Measurements from ENCODE around the gene ERCC2.
"Not testable (repeated sequence)": the region's sequence is repeated elsewhere in the genome, so short reads cannot be mapped to it uniquely, and the experiment has no call there.

ERCC2 gene

GRCh38 chr19:45370410-45371204 is at the start of gene ERCC2:
Gene ERCC2 (minus strand): TSS chr19:45370573. CDS start chr19:45370540, 33 bp downstream.
- peak; percentile 99 for DNase-seq

DNA sequence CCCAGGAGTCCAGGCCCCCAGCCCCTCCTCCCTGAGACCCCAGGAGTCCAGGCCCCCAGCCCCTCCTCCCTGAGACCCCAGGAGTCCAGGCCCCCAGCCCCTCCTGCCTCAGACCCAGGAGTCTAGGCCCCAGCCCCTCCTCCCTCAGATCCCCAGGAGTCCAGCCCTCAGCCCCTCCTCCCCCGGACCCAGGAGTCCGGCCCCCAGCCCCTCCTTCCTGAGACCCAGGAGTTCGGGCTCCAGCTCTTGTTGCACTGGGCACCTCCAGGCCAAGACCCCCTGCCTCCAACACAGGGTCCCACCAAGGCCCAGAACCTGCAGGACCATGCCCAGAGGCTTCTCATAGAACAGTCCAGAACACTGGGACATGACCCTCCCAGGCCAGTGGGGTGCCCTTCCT is 49.5 kb upstream of the ERCC2 start:
- DNase-seq: no peak

DNA sequence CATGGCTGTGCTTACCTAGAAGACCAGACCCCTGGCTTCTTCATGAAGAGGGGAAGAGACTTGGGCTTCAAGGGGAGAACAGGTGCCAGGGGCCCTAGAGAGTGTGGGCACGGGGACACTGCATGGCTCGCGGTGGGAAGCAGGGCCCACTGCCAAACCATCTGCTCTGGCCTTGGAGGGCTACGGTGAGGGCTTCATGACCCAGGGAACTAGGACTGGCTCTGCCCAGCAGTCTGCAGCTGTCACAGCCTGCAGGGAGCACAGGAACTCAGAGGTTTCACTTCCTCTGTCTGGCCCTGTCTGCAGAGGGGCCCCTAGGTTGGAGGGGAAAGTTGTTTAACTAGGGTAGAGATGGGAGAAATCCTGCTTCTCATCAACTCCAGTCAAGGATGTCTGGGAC is 49.0 kb upstream of the ERCC2 start:
- peak; percentile 82 for DNase-seq

DNA sequence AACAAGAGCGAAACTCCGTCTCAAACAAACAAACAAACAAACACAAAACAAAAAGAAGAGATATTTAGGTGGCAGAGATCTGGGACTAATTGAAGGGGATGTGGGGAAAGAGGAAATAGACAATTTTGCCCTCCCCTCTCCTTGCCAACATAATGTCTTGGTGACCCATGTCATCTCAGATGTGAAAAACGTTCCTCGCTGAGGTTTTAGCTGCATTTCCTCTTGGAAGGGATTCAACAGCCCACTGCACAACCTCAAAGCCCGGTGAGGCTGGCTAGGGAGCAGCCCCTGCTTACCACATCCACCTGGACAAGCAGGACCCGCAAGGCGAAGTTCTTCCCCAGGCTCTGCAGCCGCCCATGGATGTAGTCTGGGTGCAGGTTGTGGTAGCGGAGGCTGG is 48.4 kb upstream of the ERCC2 start:
- DNase-seq: no peak

DNA sequence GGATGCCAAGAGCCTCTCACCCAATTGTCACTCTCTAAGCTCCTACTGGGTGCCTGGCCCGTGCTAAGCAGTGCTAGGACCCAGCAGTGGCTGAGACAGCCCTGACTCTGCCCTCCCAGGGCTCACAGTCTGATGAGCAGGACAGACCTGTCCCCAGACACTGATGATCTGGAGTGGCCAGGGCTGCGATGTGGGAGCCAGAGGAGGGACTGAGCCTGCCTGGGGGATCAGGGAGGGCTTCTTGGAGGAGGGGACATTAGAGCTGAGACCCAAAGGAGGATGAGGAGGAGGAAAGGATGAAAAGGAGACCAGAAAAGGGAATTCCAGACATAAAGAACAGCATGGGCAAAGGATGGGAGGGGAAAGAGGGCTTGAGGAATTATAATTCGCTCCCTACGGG is 46.8 kb upstream of the ERCC2 start:
- DNase-seq: no peak

DNA sequence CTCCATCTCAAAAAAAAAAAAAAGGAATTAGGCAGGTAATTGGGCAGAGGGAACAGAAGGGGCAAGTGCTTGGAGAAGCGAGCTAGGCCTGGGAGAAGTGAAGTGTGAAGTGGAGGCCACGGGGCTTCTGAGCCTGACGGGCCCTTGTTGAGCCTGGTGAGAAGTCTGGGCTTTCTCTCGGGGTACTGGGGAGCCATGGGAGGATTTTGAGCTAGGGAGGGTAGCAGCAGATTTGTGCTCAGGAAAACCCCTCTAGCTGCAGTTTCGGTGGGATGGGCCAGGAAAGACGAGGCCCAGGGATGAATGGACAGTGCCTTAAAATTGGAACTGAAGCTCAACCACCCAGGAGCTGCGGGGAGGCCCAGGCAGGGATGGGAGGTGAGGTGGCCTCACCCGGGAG is 44.1 kb upstream of the ERCC2 start:
- DNase-seq: no peak

DNA sequence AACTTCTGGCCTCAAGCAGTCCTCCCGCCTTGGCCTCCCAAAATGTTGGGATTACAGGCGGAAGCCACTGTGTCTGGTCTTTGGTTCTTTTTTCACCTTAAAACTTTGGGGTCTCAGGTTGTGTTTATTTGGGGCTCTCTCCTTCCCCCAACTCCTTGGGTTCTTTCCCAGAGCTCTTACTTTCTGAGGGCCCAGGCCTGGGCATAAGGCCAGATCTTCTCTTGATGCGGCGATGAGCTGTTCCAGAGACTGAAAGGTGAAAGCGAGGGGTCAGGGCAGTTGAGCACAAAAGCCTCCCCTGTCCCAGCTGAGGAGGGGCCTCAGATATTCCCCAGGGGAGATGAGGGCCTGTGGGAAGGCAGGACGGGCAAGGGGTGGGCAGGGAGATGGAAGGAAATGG is 43.1 kb upstream of the ERCC2 start:
- DNase-seq: no peak

GRCh38 chr19:45410330-45410729 is 40.0 kb upstream of the ERCC2 start:
- not testable (repeated sequence) for DNase-seq

GRCh38 chr19:45409557-45409920 is 39.2 kb upstream of the ERCC2 start:
- peak; percentile 45 for DNase-seq

DNA sequence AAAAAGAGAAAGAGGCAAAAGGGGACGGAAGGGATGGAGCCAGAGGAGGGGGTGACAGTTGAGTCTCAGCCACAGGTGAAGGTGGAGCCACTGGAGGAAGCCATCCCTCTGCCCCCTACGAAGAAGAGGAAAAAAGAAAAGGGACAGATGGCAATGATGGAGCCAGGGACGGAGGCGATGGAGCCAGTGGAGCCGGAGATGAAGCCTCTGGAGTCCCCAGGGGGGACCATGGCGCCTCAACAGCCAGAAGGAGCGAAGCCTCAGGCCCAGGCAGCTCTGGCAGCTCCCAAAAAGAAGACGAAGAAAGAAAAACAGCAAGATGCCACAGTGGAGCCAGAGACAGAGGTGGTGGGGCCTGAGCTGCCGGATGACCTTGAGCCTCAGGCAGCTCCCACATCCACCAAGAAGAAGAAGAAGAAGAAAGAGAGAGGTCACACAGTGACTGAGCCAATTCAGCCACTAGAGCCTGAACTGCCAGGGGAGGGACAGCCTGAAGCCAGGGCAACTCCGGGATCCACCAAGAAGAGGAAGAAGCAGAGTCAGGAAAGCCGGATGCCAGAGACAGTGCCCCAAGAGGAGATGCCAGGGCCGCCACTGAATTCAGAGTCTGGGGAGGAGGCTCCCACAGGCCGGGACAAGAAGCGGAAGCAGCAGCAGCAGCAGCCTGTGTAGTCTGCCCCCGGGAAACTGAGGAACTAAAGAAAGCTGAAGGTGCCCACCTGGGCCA is 38.6 kb upstream of the ERCC2 start:
- DNase-seq: no peak

GRCh38 chr19:45408121-45408520 is 37.7 kb upstream of the ERCC2 start:
- no peak for DNase-seq

DNA sequence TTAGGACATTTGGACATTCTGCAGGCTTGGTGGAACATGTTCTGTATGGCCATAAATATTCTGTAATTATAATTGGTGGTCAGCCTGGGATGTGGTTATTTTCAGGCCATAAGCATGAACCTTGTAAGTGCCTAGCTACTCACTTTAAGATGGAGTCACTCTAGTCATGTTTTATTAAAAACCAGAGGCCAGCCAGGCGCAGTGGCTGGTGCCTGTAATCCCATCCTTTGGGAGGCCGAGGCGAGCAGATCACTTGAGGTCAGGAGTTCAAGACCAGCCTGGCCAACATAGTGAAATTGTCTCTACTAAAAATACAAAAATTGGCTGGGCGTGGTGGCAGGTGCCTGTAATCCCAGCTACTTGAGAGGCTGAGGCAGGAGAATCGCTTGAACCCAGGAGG is 37.2 kb upstream of the ERCC2 start:
- DNase-seq: not testable (repeated sequence)

DNA sequence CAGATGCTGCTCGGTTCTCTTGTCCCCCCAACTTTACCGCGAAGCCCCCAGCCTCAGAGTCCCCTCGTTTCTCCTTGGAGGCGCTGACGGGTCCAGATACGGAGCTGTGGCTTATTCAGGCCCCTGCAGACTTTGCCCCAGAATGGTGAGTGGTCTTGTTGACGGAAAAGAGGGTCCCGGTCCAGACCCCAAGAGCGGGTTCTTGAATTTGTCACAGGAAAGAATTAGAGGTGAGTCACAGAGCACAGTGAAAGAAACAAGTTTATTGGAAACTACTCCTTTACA is 36.7 kb upstream of the ERCC2 start:
- no peak for DNase-seq

- DNase-seq: peak; percentile 73
These were observed 36.1 kb upstream of the ERCC2 start, which contains the start of gene POLR1G for GRCh38 chr19:45406226-45407090. Gene POLR1G (plus strand): TSS chr19:45406644. CDS start chr19:45406697, 53 bp downstream.

DNA sequence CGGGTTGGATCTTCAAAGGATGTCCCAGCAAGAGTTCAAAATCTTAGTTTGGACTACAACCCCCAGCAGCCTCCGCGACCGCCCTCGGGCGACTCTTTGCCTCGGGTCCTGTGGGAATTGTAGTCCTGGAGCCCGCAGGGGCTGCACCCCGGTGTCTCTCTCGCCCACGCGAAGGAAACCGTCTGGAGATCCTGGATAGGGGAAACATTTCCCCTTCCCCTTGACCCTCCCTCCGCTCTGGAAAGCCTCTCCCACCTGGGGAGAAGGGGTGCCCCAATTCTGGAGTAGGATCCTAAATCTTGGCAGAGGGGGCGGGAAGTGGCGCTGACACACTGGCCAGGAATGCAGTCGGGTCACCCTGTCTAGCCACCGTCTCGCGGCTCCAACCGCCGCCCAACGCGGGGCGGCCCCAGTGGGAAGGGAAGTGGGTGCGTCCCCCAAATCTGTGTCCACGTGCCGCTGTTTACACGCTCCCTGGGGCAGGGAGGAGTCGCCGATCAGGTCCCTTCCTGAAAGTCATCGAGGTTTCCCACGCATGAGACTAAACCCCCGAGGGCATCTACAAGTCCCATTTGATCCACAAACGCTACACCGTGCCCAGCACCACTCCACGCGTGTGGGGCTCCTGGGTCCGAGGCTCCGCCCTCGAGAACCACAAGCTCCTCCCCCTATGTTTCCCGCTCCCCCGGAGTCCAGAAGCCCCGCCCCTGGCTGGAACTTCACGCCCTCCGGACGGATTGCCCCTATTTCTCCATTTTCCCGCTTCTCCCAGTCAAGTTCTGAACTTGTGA is 35.3 kb upstream of the ERCC2 start:
- peak; percentile 81 for DNase-seq

- DNase-seq: no peak
These were observed 34.4 kb upstream of the ERCC2 start, which contains the start of gene PPP1R13L for GRCh38 chr19:45404557-45405434. Gene PPP1R13L (minus strand): TSS chr19:45405069. CDS start chr19:45398318, 6,751 bp downstream.

GRCh38 chr19:45403781-45404556 is 33.6 kb upstream of the ERCC2 start:
- no peak for DNase-seq

- DNase-seq: no peak
These were observed 32.9 kb upstream of the ERCC2 start for GRCh38 chr19:45403272-45403671.

DNA sequence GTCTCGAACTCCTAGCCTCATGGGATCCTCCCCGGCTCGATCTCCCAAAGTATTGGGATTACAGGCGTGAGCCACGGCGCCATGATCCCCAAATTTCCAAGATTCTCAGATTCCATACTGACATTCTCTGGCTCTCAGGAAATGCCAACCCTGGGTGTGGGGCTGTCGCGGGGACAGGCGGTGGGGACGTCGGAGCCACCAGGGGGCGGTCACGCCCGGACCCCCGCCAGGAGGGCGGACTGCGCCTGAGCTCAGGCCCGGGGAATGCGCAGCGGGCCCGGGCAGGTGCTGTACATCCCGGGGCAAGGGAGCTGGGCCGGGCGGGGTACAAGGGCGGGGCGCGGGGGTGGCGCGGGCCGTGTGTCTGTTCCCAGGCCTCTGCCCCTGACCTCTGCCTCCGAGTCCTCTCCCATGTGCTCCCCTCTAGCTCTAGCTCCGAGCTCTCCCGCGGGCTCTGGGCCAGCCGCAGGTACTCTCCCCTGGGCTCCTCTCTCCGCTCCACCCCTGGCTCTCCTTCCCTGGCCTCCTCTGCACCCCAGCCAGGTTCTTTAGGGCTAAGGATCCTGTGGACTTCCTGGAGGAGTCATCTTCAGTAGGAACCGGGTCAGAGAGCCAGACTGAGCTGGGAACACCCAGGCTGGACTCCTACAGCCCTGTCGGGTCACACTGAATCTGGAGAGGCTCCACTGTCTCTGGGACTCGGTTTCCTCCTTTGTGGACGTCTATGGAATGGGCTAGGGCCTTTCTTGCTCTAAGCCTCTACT is 32.1 kb upstream of the ERCC2 start:
- DNase-seq: peak; percentile 40

DNA sequence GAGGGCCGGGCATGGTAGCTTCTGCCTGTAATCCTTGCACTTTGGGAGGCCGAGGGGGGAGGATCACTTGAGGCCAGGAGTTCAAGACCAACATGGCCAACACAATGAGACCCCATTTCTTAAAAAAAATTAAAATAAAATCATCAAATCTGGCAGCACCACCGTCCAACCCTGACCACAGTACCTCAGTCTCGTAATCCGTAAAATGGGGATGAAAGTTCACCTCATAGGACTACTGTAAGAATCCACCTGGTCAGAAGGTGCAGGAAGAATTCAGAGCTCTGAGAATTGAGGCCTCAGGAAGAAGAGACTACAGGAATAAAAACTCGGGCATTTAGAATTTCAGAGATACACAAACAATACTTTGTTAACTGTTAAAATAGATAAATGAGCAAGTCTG is 31.4 kb upstream of the ERCC2 start:
- no peak for DNase-seq
